ENCODE results near the gene TMEM161A.
A peak's percentile ranks its signal among the peaks of the same experiment; 100 is the strongest.
"Not testable (repeated sequence)": the region's sequence is repeated elsewhere in the genome, so short reads cannot be mapped to it uniquely, and the experiment has no call there.

Gene TMEM161A

GRCh38 chr19:19148504-19148903 is 10.2 kb upstream of the TMEM161A start:
- H3K27ac ChIP-seq (ENCODE audit: low read depth, low read length); H3K27me3 ChIP-seq (ENCODE audit: control insufficient read depth, insufficient read depth, low read length); H3K4me1 ChIP-seq (ENCODE audit: control insufficient read depth, insufficient read depth, low read length); H3K9ac ChIP-seq (ENCODE audit: low read length); H3K4me3 ChIP-seq (ENCODE audit: low read length); H3K36me3 ChIP-seq (ENCODE audit: control insufficient read depth, insufficient read depth, low read length): not testable (repeated sequence)

GRCh38 chr19:19147344-19147743 is 9.1 kb upstream of the TMEM161A start:
- Histone ChIP-seq H3K4me3 (ENCODE audit: low read length) (no peak overlapping the region), H3K27me3 (ENCODE audit: control insufficient read depth, insufficient read depth, low read length) (no peaks in the 10 kb centered on the region), H3K9ac (ENCODE audit: low read length) (no peak overlapping the region), H3K27ac (ENCODE audit: low read depth, low read length) (no peak overlapping the region), H3K36me3 (ENCODE audit: control insufficient read depth, insufficient read depth, low read length) (peaks cover 2% of the 10 kb centered on the region), H3K4me1 (ENCODE audit: control insufficient read depth, insufficient read depth, low read length) (no peaks in the 10 kb centered on the region)

GRCh38 chr19:19146865-19147264 is 8.6 kb upstream of the TMEM161A start:
- no peak overlapping the region for H3K4me3 ChIP-seq (ENCODE audit: low read length)
- H3K27me3 ChIP-seq (ENCODE audit: control insufficient read depth, insufficient read depth, low read length) = no peaks in the 10 kb centered on the region
- H3K4me1 ChIP-seq (ENCODE audit: control insufficient read depth, insufficient read depth, low read length) = no peaks in the 10 kb centered on the region
- peaks cover 2% of the 10 kb centered on the region for H3K36me3 ChIP-seq (ENCODE audit: control insufficient read depth, insufficient read depth, low read length)
- H3K9ac ChIP-seq (ENCODE audit: low read length) = no peak overlapping the region
- no peak overlapping the region for H3K27ac ChIP-seq (ENCODE audit: low read depth, low read length)

GRCh38 chr19:19145684-19146608 is 7.7 kb upstream of the TMEM161A start:
- Histone ChIP-seq H3K9ac (ENCODE audit: low read length) (no peak overlapping the region), H3K27ac (ENCODE audit: low read depth, low read length) (no peak overlapping the region), H3K27me3 (ENCODE audit: control insufficient read depth, insufficient read depth, low read length) (no peaks in the 10 kb centered on the region), H3K4me3 (ENCODE audit: low read length) (no peak overlapping the region), H3K4me1 (ENCODE audit: control insufficient read depth, insufficient read depth, low read length) (no peaks in the 10 kb centered on the region), H3K36me3 (ENCODE audit: control insufficient read depth, insufficient read depth, low read length) (peaks cover 2% of the 10 kb centered on the region)

- no peaks in the 10 kb centered on the region for H3K27me3 ChIP-seq (ENCODE audit: control insufficient read depth, insufficient read depth, low read length)
- H3K27ac ChIP-seq (ENCODE audit: low read depth, low read length) = no peak overlapping the region
- H3K36me3 ChIP-seq (ENCODE audit: control insufficient read depth, insufficient read depth, low read length) = peaks cover 2% of the 10 kb centered on the region
- H3K4me1 ChIP-seq (ENCODE audit: control insufficient read depth, insufficient read depth, low read length) = no peaks in the 10 kb centered on the region
- no peak overlapping the region for H3K9ac ChIP-seq (ENCODE audit: low read length)
- no peak overlapping the region for H3K4me3 ChIP-seq (ENCODE audit: low read length)
These were observed 7.0 kb upstream of the TMEM161A start for GRCh38 chr19:19145281-19145680.

GRCh38 chr19:19142347-19142746 is 4.1 kb upstream of the TMEM161A start:
- H3K9ac ChIP-seq (ENCODE audit: low read length) = no peak overlapping the region
- no peak overlapping the region for H3K27ac ChIP-seq (ENCODE audit: low read depth, low read length)
- H3K27me3 ChIP-seq (ENCODE audit: control insufficient read depth, insufficient read depth, low read length) = no peaks in the 10 kb centered on the region
- H3K36me3 ChIP-seq (ENCODE audit: control insufficient read depth, insufficient read depth, low read length) = no peaks in the 10 kb centered on the region
- peaks cover 4% of the 10 kb centered on the region for H3K4me1 ChIP-seq (ENCODE audit: control insufficient read depth, insufficient read depth, low read length)
- H3K4me3 ChIP-seq (ENCODE audit: low read length) = no peak overlapping the region

GRCh38 chr19:19140476-19140875 is 2.2 kb upstream of the TMEM161A start:
- Histone ChIP-seq H3K4me1 (ENCODE audit: control insufficient read depth, insufficient read depth, low read length) (peaks cover 4% of the 10 kb centered on the region), H3K27ac (ENCODE audit: low read depth, low read length) (no peak overlapping the region), H3K36me3 (ENCODE audit: control insufficient read depth, insufficient read depth, low read length) (no peaks in the 10 kb centered on the region), H3K9ac (ENCODE audit: low read length) (no peak overlapping the region), H3K27me3 (ENCODE audit: control insufficient read depth, insufficient read depth, low read length) (no peaks in the 10 kb centered on the region), H3K4me3 (ENCODE audit: low read length) (no peak overlapping the region)

- H3K9ac ChIP-seq (ENCODE audit: low read length) = no peak overlapping the region
- H3K36me3 ChIP-seq (ENCODE audit: control insufficient read depth, insufficient read depth, low read length) = no peaks in the 10 kb centered on the region
- peaks cover 4% of the 10 kb centered on the region for H3K4me1 ChIP-seq (ENCODE audit: control insufficient read depth, insufficient read depth, low read length)
- H3K4me3 ChIP-seq (ENCODE audit: low read length) = no peak overlapping the region
- no peak overlapping the region for H3K27ac ChIP-seq (ENCODE audit: low read depth, low read length)
- no peaks in the 10 kb centered on the region for H3K27me3 ChIP-seq (ENCODE audit: control insufficient read depth, insufficient read depth, low read length)
These were observed 1.6 kb upstream of the TMEM161A start for GRCh38 chr19:19139876-19140229.

GRCh38 chr19:19137556-19138108 is 646 bp downstream of the TMEM161A start:
- Histone ChIP-seq H3K27me3 (ENCODE audit: control insufficient read depth, insufficient read depth, low read length) (no peaks in the 10 kb centered on the region), H3K27ac (ENCODE audit: low read depth, low read length) (no peak overlapping the region), H3K4me3 (ENCODE audit: low read length) (peak overlapping the region; percentile 89), H3K4me1 (ENCODE audit: control insufficient read depth, insufficient read depth, low read length) (peaks cover 4% of the 10 kb centered on the region), H3K36me3 (ENCODE audit: control insufficient read depth, insufficient read depth, low read length) (peaks cover 2% of the 10 kb centered on the region), H3K9ac (ENCODE audit: low read length) (peak overlapping the region; percentile 72)

- H3K4me1 ChIP-seq (ENCODE audit: control insufficient read depth, insufficient read depth, low read length); H3K27me3 ChIP-seq (ENCODE audit: control insufficient read depth, insufficient read depth, low read length); H3K9ac ChIP-seq (ENCODE audit: low read length); H3K36me3 ChIP-seq (ENCODE audit: control insufficient read depth, insufficient read depth, low read length); H3K4me3 ChIP-seq (ENCODE audit: low read length); H3K27ac ChIP-seq (ENCODE audit: low read depth, low read length): not testable (repeated sequence)
These were observed 2.6 kb downstream of the TMEM161A start for GRCh38 chr19:19135713-19136112.

GRCh38 chr19:19134687-19135158 is 3.6 kb downstream of the TMEM161A start:
- peaks cover 7% of the 10 kb centered on the region for H3K36me3 ChIP-seq (ENCODE audit: control insufficient read depth, insufficient read depth, low read length)
- H3K4me3 ChIP-seq (ENCODE audit: low read length) = no peak overlapping the region
- H3K27me3 ChIP-seq (ENCODE audit: control insufficient read depth, insufficient read depth, low read length) = no peaks in the 10 kb centered on the region
- no peak overlapping the region for H3K27ac ChIP-seq (ENCODE audit: low read depth, low read length)
- H3K9ac ChIP-seq (ENCODE audit: low read length) = no peak overlapping the region
- peaks cover 4% of the 10 kb centered on the region for H3K4me1 ChIP-seq (ENCODE audit: control insufficient read depth, insufficient read depth, low read length)

- H3K27me3 ChIP-seq (ENCODE audit: control insufficient read depth, insufficient read depth, low read length) = no peaks in the 10 kb centered on the region
- peaks cover 7% of the 10 kb centered on the region for H3K36me3 ChIP-seq (ENCODE audit: control insufficient read depth, insufficient read depth, low read length)
- no peak overlapping the region for H3K9ac ChIP-seq (ENCODE audit: low read length)
- H3K27ac ChIP-seq (ENCODE audit: low read depth, low read length) = no peak overlapping the region
- H3K4me1 ChIP-seq (ENCODE audit: control insufficient read depth, insufficient read depth, low read length) = peaks cover 4% of the 10 kb centered on the region
- H3K4me3 ChIP-seq (ENCODE audit: low read length) = no peak overlapping the region
These were observed 4.3 kb downstream of the TMEM161A start for GRCh38 chr19:19133985-19134384.

- Histone ChIP-seq H3K27me3 (ENCODE audit: control insufficient read depth, insufficient read depth, low read length) (no peaks in the 10 kb centered on the region), H3K4me1 (ENCODE audit: control insufficient read depth, insufficient read depth, low read length) (peaks cover 4% of the 10 kb centered on the region), H3K4me3 (ENCODE audit: low read length) (no peak overlapping the region), H3K36me3 (ENCODE audit: control insufficient read depth, insufficient read depth, low read length) (peaks cover 7% of the 10 kb centered on the region), H3K9ac (ENCODE audit: low read length) (no peak overlapping the region), H3K27ac (ENCODE audit: low read depth, low read length) (no peak overlapping the region)
These were observed 5.4 kb downstream of the TMEM161A start for GRCh38 chr19:19132912-19133311.

Measured in rectal smooth muscle tissue (tissue), 1 donor.